DMS 273 (cell line): ENCODE measurements around the gene SMO.
"Not testable (repeated sequence)": the region's sequence is repeated elsewhere in the genome, so short reads cannot be mapped to it uniquely, and the experiment has no call there.

Experiments
- DNase-seq: peaks from one replicate; lab custom pipeline; 2025; ENCODE audit not compliant: unreplicated experiment; lab: John Stamatoyannopoulos, UW

SMO gene

DNA sequence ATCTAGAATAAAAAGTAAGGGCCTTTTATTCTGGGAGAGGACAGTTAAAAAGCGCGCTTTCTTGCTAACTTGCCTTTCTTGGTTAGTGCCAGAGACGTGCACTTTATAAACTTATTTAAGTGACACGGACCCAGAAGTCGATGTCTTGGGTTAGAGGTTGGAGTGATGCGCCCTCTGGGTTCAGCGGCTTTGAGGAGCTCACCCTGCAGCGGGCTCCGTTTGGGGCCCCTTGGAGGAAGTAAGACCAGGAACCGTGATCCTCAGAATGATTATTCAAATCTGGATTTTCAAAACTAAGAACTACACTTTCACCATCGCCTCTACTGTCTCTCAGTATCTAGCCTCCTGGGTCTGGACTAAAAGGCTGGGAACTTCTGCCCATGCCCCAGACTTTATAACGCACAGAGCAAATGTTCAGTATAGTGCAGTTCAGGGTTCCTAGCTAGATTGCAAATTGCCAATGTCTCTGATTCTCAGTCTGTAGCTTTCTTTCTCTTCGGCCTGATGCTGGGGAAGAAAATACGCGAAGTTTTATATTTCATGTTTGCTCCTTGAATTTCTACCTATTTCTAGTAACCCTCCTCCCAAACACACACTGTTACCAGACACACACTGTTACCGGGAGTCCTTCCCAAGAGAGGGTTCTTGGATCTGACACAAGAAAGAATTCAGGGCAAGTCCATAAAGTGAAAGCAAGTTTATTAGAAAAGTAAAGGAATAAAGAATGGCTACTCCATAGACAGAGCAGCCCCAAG, 18.6 kb upstream of the SMO start:
- DNase-seq, result no peak

- no peak for DNase-seq
These were observed 17.9 kb upstream of the SMO start for GRCh38 chr7:129170441-129171021.

DNA sequence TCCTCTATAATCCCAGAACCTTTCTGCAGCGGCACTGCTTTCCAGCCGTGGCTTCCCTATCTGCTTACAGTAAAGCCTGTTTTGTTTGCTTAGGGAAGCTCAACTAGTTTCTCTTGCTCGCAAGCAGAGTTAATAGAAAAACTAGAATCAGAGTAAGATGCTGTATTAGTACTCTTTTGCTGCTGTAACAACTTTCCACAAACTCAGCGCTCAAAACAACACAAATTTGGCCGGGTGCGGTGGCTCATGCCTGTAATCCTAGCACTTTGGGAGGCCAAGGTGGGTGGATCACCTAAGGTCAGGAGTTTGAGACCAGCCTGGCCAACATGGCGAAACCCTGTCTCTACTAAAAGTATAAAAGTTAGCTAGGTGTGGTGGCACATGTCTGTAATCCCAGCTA, 14.6 kb upstream of the SMO start:
- not testable (repeated sequence) for DNase-seq

GRCh38 chr7:129176916-129177710, 11.3 kb upstream of the SMO start:
- peak; percentile 26 for DNase-seq

DNA sequence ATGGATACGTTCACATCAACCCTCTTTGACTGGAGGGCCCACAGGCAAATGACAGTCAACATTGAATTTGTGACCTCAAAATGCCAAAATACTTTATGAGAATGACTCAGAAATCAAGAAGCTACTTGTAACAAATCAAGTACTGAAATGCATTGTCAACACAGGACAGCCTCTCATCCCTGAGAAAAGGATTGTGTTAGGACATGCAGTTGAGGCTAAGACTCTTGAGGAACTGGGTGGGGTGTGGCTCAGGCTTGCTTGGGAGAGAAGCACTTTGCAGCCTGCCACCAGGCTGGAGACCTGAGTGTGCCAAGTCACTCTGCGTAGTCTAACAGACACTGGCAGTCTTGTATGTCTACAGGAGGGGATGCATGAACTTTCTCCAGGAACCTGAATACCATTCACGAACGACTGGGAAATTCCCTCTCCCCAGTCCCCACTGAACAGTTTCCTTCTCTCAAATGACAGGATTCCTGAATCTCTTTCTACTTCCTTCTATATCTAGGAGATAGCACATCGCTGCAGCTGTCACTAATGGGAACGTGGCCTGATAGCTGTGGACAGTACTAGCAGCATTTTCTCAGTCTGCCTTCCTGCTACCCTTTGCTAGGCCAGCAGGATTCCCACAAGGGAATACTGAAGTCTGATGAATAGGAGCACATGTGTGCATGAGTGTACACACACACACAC, 3.3 kb upstream of the SMO start:
- DNase-seq, result no peak

DNA sequence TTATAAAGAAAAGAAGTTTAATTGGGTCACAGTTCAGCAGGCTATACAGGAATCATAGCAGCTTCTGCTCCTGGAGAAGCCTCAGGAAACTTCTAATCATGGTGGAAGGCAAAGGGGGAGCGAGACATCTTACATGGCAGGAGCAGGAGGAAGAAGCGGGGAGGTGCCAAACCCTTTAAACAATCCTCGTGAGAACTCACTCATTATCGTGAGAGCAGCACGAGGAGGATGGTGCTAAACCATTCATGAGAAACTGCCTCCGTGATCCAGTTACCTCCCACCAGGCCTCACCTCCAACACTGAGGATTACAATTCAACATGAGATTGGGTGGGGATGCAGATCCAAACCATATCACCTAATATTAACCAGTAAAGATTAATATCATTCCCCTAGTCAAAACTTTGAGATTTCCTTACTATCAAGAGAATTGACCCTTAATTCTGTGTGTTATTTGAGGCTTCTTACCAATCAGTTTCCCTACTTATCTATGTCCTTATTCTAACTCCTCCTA, 1.6 kb upstream of the SMO start:
- DNase-seq, result no peak

GRCh38 chr7:129187681-129188371, 607 bp upstream of the SMO start:
- DNase-seq, result no peak

- peak; percentile 57 for DNase-seq
These were observed 643 bp downstream of the SMO start for GRCh38 chr7:129188892-129189660.

GRCh38 chr7:129189661-129190310, 1.4 kb downstream of the SMO start:
- DNase-seq, result no peak

DNA sequence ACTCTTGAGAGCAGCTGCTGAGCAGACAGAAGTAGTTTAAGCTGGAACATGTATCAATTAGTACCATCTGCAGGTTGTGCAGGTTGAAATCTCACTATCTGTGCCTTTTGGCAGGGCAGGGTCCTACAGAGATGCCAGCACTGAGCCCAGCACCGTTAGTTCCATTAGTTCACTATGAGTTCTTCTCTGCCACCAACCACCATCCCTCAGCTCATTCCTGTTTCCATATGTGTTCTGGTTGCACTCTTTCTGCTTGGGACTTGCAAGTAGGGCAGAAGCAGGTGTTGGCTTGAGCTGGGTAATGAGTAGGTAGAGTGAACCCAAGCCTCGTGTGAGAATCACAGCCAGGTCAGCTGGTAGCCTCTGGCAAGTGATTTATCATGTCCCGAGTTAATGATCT, 2.8 kb downstream of the SMO start:
- DNase-seq, result no peak

- no peak for DNase-seq
These were observed 5.5 kb downstream of the SMO start for GRCh38 chr7:129193892-129194291.

- no peak for DNase-seq
These were observed 9.3 kb downstream of the SMO start for GRCh38 chr7:129197771-129198170.

GRCh38 chr7:129199406-129199805, 11.0 kb downstream of the SMO start:
- no peak for DNase-seq

GRCh38 chr7:129202058-129202777, 13.8 kb downstream of the SMO start:
- DNase-seq, result no peak

GRCh38 chr7:129203050-129203741, 14.8 kb downstream of the SMO start:
- DNase-seq, result no peak

- DNase-seq, result no peak
These were observed 16.8 kb downstream of the SMO start for GRCh38 chr7:129205126-129205818.

DNA sequence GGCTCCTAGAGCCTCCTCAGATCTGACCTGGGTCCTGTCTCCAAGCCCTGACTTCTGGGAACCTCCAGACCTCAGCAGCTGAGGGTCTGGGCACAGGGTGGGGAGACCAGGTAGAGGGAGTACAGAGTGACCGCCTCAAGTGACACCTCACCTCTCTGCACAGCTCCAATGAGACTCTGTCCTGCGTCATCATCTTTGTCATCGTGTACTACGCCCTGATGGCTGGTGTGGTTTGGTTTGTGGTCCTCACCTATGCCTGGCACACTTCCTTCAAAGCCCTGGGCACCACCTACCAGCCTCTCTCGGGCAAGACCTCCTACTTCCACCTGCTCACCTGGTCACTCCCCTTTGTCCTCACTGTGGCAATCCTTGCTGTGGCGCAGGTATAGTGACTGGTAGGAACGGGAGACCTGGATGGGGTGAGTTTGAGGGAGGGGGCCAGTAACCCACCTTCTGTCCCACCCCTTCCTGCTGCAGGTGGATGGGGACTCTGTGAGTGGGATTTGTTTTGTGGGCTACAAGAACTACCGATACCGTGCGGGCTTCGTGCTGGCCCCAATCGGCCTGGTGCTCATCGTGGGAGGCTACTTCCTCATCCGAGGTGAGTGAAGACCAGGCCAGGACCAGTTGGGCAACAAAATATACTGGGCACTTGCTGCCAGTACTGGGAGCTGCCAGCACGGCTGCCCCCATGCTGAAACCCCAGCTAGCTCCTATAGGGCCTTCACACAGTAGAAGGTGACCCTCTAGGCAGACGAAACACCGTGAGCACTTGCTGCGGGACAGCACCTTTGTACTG, 17.8 kb downstream of the SMO start:
- DNase-seq, result no peak
